IgD-negative memory B cell (primary cell): Measurements from ENCODE around the gene PTPN5. TPM values are rescaled to one million over a fixed set of nuclear protein-coding genes. Genes with fewer than 3 reads are reported as not detected.
A peak's percentile ranks its signal among the peaks of the same experiment; 100 is the strongest.
"Not testable (repeated sequence)": the region's sequence is repeated elsewhere in the genome, so short reads cannot be mapped to it uniquely, and the experiment has no call there.

Source experiments
- H3K27ac Mint-ChIP-seq, 3 donors: one replicate each; pipeline ENCODE4 v1.8.0; 2020 to 2022; ENCODE audit warnings: mild to moderate bottlenecking in 3 of 3, mixed read lengths in 3 of 3, moderate library complexity in 1 of 3
- H3K27me3 Mint-ChIP-seq: one replicate; pipeline ENCODE4 v1.8.0; 2021; ENCODE audit warnings: mixed read lengths
- H3K36me3 Mint-ChIP-seq: one replicate; pipeline ENCODE4 v1.8.0; 2020; ENCODE audit warnings: mild to moderate bottlenecking, mixed read lengths
- H3K4me1 Mint-ChIP-seq, 3 donors: one replicate each; pipeline ENCODE4 v1.8.0; 2020 to 2022; ENCODE audit warnings: mixed read lengths in 3 of 3, mild to moderate bottlenecking in 1 of 3
- H3K4me3 Mint-ChIP-seq, 4 donors: one replicate each; pipeline ENCODE4 v1.8.0; 2020 to 2022; ENCODE audit warnings: mild to moderate bottlenecking in 4 of 4, mixed read lengths in 4 of 4, moderate library complexity in 3 of 4
- H3K9me3 Mint-ChIP-seq, 3 donors: one replicate each; pipeline ENCODE4 v1.8.0; 2020 to 2021; ENCODE audit warnings: mixed read lengths in 3 of 3, mild to moderate bottlenecking in 1 of 3
- polyA plus RNA-seq: library from polyadenylated mRNA; unstranded; fragments of 300-500 nt; fragmentation: Illumina TruSeq; gene quantifications from one replicate; pipeline ENCODE4 v1.2.3, GENCODE V29; 2021

The PTPN5 gene
- polyA plus RNA-seq, 1 donor from 2014 or later = not detected

GRCh38 chr11:18700872-18701271 is 90.7 kb downstream of the PTPN5 start:
- Mint-ChIP-seq H3K4me1 (peaks cover 3 to 17% (median 16%) of the 10 kb centered on the region in 3 donors), H3K9me3 (no peaks in the 10 kb centered on the region), H3K36me3 (peaks cover 2% of the 10 kb centered on the region), H3K27ac (peak overlapping the region in 1 of 3 donors; percentile 25), H3K4me3 (peak overlapping the region in 3 of 4 donors; percentile 26 to 71 (median 65)), H3K27me3 (peaks cover 15% of the 10 kb centered on the region)

- peak overlapping the region in 2 of 4 donors; percentile 84 to 86 for H3K4me3 Mint-ChIP-seq
- H3K4me1 Mint-ChIP-seq = peaks cover 3 to 15% (median 15%) of the 10 kb centered on the region in 3 donors
- peak overlapping the region in 1 of 3 donors; percentile 2 for H3K27ac Mint-ChIP-seq
- peaks cover 12% of the 10 kb centered on the region for H3K27me3 Mint-ChIP-seq
- H3K36me3 Mint-ChIP-seq = peaks cover 2% of the 10 kb centered on the region
- H3K9me3 Mint-ChIP-seq = no peaks in the 10 kb centered on the region
Measured at GRCh38 chr11:18700375-18700774, 91.2 kb downstream of the PTPN5 start.

GRCh38 chr11:18699848-18700261 is 91.7 kb downstream of the PTPN5 start:
- H3K4me3 Mint-ChIP-seq = peak overlapping the region; percentile 81 to 91 (median 85)

GRCh38 chr11:18699269-18699596 is 92.4 kb downstream of the PTPN5 start:
- no peaks in the 10 kb centered on the region for H3K9me3 Mint-ChIP-seq
- H3K27ac Mint-ChIP-seq = peak overlapping the region in 2 of 3 donors; percentile 27 to 41
- H3K4me1 Mint-ChIP-seq = peaks cover 0 to 13% (median 13%) of the 10 kb centered on the region in 3 donors
- H3K27me3 Mint-ChIP-seq = peaks cover 11% of the 10 kb centered on the region
- peak overlapping the region; percentile 81 to 91 (median 85) for H3K4me3 Mint-ChIP-seq
- no peaks in the 10 kb centered on the region for H3K36me3 Mint-ChIP-seq

More at GRCh38 chr11:18699848-18700261, 91.7 kb downstream of the PTPN5 start:
- Mint-ChIP-seq H3K27ac (peak overlapping the region in 1 of 3 donors; percentile 2), H3K9me3 (no peaks in the 10 kb centered on the region), H3K36me3 (peaks cover 1% of the 10 kb centered on the region), H3K4me1 (peaks cover 0 to 13% (median 12%) of the 10 kb centered on the region in 3 donors), H3K27me3 (peaks cover 9% of the 10 kb centered on the region)

- Mint-ChIP-seq H3K27ac (peak within 1 kb of the TSS in 2 of 3 donors; percentile 27 to 41), H3K4me1 (peaks cover 0 to 15% (median 13%) of the 10 kb centered on the region in 3 donors), H3K9me3 (no peaks in the 10 kb centered on the region), H3K27me3 (peaks cover 8% of the 10 kb centered on the region), H3K4me3 (peak within 1 kb of the TSS; percentile 81 to 91 (median 88)), H3K36me3 (peaks cover 1% of the 10 kb centered on the region)
Measured at GRCh38 chr11:18698341-18699268, 93.0 kb downstream of the PTPN5 start, which contains the start of gene TMEM86A. TMEM86A (plus strand) TSS chr11:18698779; CDS start chr11:18698887, 108 bp downstream.

- Mint-ChIP-seq H3K36me3 (peaks cover 2% of the 10 kb centered on the region), H3K27ac (no peak overlapping the region), H3K4me1 (peaks cover 0 to 16% (median 14%) of the 10 kb centered on the region in 3 donors), H3K9me3 (no peaks in the 10 kb centered on the region), H3K4me3 (peak overlapping the region in 2 of 4 donors; percentile 1 to 81), H3K27me3 (peaks cover 8% of the 10 kb centered on the region)
Measured at GRCh38 chr11:18697576-18697975, 94.0 kb downstream of the PTPN5 start.

- Mint-ChIP-seq H3K27ac (peak overlapping the region in 1 of 3 donors; percentile 73), H3K9me3 (no peaks in the 10 kb centered on the region), H3K4me1 (peaks cover 0 to 16% (median 14%) of the 10 kb centered on the region in 3 donors), H3K27me3 (peaks cover 8% of the 10 kb centered on the region), H3K4me3 (peak overlapping the region in 2 of 4 donors; percentile 1 to 2), H3K36me3 (peaks cover 2% of the 10 kb centered on the region)
Measured at GRCh38 chr11:18696638-18697225, 94.9 kb downstream of the PTPN5 start.

GRCh38 chr11:18692941-18693760 is 98.4 kb downstream of the PTPN5 start:
- no peak overlapping the region for H3K27ac Mint-ChIP-seq

GRCh38 chr11:18691467-18692140 is 100.0 kb downstream of the PTPN5 start:
- not testable (repeated sequence) for H3K27ac Mint-ChIP-seq, H3K36me3 Mint-ChIP-seq, H3K4me1 Mint-ChIP-seq, H3K4me3 Mint-ChIP-seq, H3K27me3 Mint-ChIP-seq, H3K9me3 Mint-ChIP-seq

More at GRCh38 chr11:18692941-18693760, 98.4 kb downstream of the PTPN5 start:
- H3K4me3 Mint-ChIP-seq = peak overlapping the region in 1 of 4 donors; percentile 0
- H3K9me3 Mint-ChIP-seq = no peaks in the 10 kb centered on the region
- peaks cover 2% of the 10 kb centered on the region for H3K36me3 Mint-ChIP-seq
- peaks cover 0 to 8% (median 6%) of the 10 kb centered on the region in 3 donors for H3K4me1 Mint-ChIP-seq
- peaks cover 4% of the 10 kb centered on the region for H3K27me3 Mint-ChIP-seq

- Mint-ChIP-seq H3K27me3 (peaks cover 3% of the 10 kb centered on the region), H3K4me1 (no peaks in the 10 kb centered on the region), H3K36me3 (no peaks in the 10 kb centered on the region), H3K4me3 (no peak overlapping the region), H3K9me3 (no peaks in the 10 kb centered on the region), H3K27ac (no peak overlapping the region)
Measured at GRCh38 chr11:18684267-18684666, 107.3 kb downstream of the PTPN5 start.

- Mint-ChIP-seq H3K27ac (no peak overlapping the region), H3K4me3 (peak overlapping the region in 1 of 4 donors; percentile 13), H3K27me3 (peaks cover 3% of the 10 kb centered on the region), H3K36me3 (no peaks in the 10 kb centered on the region), H3K9me3 (no peaks in the 10 kb centered on the region), H3K4me1 (no peaks in the 10 kb centered on the region)
Measured at GRCh38 chr11:18682466-18682865, 109.1 kb downstream of the PTPN5 start.

- H3K36me3 Mint-ChIP-seq, H3K27ac Mint-ChIP-seq: not testable (repeated sequence)
Measured at GRCh38 chr11:18681949-18682348, 109.6 kb downstream of the PTPN5 start.

More at GRCh38 chr11:18681949-18682348, 109.6 kb downstream of the PTPN5 start:
- not testable (repeated sequence) for H3K27me3 Mint-ChIP-seq, H3K9me3 Mint-ChIP-seq, H3K4me3 Mint-ChIP-seq, H3K4me1 Mint-ChIP-seq
